ENCODE data around the gene NCKAP5. TPM values are rescaled to one million over a fixed set of nuclear protein-coding genes. Genes with fewer than 3 reads are reported as not detected.

NCKAP5 gene
- total and polyA plus RNA-seq, 8 donors: 4.0 to 22.1 (median 14.4) TPM

GRCh38 chr2:133345638-133346037 is 222.6 kb downstream of the NCKAP5 start:
- ATAC-seq: no peak
- no peak overlapping the region for H3K27ac ChIP-seq
- H3K27me3 ChIP-seq: no peaks in the 10 kb centered on the region
- intact Hi-C loops (cut with DNase I): no loop called here
- no peaks in the 10 kb centered on the region for H3K36me3 ChIP-seq
- H3K4me3 ChIP-seq: no peak overlapping the region
- H3K9me3 ChIP-seq: no peaks in the 10 kb centered on the region
- no peaks in the 10 kb centered on the region for H3K4me1 ChIP-seq
- no peak for DNase-seq
- TF ChIP-seq CTCF (IDR thresholded peaks at IDR 0.05): no peak

GRCh38 chr2:133344849-133345248 is 223.4 kb downstream of the NCKAP5 start:
- Histone ChIP-seq H3K4me1 (no peaks in the 10 kb centered on the region), H3K4me3 (no peak overlapping the region), H3K27ac (no peak overlapping the region), H3K27me3 (no peaks in the 10 kb centered on the region), H3K36me3 (no peaks in the 10 kb centered on the region), H3K9me3 (no peaks in the 10 kb centered on the region)
- ATAC-seq: no peak
- no peak for TF ChIP-seq CTCF (IDR thresholded peaks at IDR 0.05)
- intact Hi-C loops (cut with DNase I): no loop called here
- no peak for DNase-seq

- Histone ChIP-seq H3K9me3 (no peaks in the 10 kb centered on the region), H3K27ac (no peak overlapping the region)
These were observed 225.3 kb downstream of the NCKAP5 start for GRCh38 chr2:133343018-133343352.

GRCh38 chr2:133342286-133343017 is 225.8 kb downstream of the NCKAP5 start:
- Histone ChIP-seq H3K4me1 (no peaks in the 10 kb centered on the region), H3K4me3 (no peak overlapping the region), H3K27ac (no peak overlapping the region), H3K27me3 (no peaks in the 10 kb centered on the region), H3K36me3 (no peaks in the 10 kb centered on the region), H3K9me3 (no peaks in the 10 kb centered on the region)
- TF ChIP-seq CTCF (IDR thresholded peaks at IDR 0.05): no peak
- intact Hi-C loops (cut with DNase I): no loop called here
- ATAC-seq: no peak
- no peak for DNase-seq

More at GRCh38 chr2:133343018-133343352, 225.3 kb downstream of the NCKAP5 start:
- no peak for TF ChIP-seq CTCF (IDR thresholded peaks at IDR 0.05)
- no peak for ATAC-seq
- intact Hi-C loops (cut with DNase I): no loop called here
- H3K27me3 ChIP-seq: no peaks in the 10 kb centered on the region
- no peak for DNase-seq
- H3K4me3 ChIP-seq: no peak overlapping the region
- no peaks in the 10 kb centered on the region for H3K36me3 ChIP-seq
- H3K4me1 ChIP-seq: no peaks in the 10 kb centered on the region

- Histone ChIP-seq H3K9me3 (no peaks in the 10 kb centered on the region), H3K4me3 (no peak overlapping the region), H3K36me3 (no peaks in the 10 kb centered on the region), H3K27ac (no peak overlapping the region), H3K27me3 (no peaks in the 10 kb centered on the region), H3K4me1 (no peaks in the 10 kb centered on the region)
- intact Hi-C loops (cut with DNase I): no loop called here
- no peak for DNase-seq
- no peak for ATAC-seq
- TF ChIP-seq CTCF (IDR thresholded peaks at IDR 0.05): no peak
These were observed 226.7 kb downstream of the NCKAP5 start for GRCh38 chr2:133341575-133341974.
